Raji (cell line): Measurements from ENCODE around the gene RHBDD2.

Source experiments
- POLR2A ChIP-seq: IDR thresholded peaks from 2 replicates; pipeline ENCODE4 v1.6.1; 2011; ENCODE audit warnings: low read depth, low read length, control low read depth; ENCODE audit not compliant: insufficient read depth

The RHBDD2 gene

DNA sequence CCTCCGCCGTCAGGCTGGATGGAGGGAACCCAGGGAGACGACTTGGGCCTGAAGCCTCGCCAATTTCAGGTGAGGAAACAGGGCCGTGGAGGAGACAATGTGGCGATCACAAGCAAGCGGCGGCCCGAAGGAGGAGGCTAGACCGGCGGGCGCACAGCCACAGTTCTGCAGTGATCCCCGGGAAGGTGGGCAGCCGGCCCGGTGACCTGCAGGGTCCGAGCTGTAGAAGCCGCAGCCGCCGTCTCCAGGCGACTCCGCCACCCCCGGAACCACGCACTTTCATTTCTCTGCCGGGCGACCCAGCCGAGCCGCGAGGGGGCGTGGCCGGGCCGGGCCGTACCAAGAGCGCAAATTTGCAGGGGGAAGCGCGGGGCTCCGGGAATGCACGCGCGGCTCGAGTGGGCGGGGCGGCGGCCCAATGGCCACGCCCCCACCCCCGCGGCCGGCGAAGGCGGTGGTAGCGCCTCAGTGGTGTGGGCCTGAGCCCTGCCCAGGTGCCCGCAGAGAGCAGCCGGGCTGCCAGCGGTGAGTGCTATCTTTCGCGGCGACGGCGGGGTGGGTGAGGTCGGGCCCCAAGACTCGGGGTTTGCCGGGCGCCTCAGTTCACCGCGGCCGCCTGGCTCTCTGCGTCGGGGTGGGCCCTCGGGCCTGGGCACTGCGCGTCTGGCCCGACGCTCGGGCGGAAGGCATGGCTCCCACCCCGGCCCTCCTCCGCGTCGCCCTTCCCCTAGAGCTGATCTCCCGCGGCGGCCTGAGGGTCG, 36.0 kb downstream of the RHBDD2 start, which contains the start of gene POR:
TSS of gene POR (plus strand) at position 501 of the 761 bp plus-strand sequence. CDS start 38,847 bp downstream, outside the sequence.
- peak; percentile 99 for TF ChIP-seq POLR2A

DNA sequence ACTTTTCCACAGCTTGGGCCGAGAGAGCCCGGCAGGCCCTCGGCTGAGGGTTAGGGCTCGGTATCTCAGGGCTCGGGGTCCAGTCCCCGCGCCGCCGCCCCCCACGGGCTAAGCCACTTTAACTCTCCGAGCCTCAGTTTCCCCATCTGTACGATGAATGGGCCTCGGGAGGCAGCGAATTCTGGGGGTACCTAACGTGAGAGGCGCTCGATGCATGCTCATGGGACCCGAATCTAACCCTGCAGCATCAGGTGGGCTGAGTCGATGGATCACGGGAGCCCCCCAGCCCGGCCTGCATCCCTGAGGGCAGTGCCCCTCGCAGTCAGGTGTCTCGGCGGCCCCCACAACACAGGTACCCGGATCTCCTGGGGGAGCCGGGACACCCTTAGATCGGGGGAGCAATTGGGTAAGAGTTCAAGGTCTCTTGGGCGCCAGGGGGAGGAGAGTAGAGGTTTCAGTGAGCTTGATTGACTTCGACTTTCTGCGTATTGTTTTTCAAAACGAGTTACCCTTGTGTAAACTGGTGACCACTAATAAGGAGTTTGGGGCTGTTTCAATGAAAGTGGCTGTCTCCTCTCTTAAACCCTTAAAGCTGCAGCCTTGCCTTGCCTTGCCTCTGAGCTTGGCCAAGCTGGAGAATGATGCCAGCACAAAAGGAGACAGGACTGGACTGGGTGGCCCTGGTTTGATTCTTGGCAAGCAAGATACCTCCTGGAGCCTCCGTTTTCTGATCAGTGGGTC, 36.8 kb downstream of the RHBDD2 start:
- no peak for TF ChIP-seq POLR2A

GRCh38 chr7:75916259-75916658, 37.4 kb downstream of the RHBDD2 start:
- TF ChIP-seq POLR2A: no peak

GRCh38 chr7:75916685-75917634, 38.1 kb downstream of the RHBDD2 start:
- TF ChIP-seq POLR2A: no peak

DNA sequence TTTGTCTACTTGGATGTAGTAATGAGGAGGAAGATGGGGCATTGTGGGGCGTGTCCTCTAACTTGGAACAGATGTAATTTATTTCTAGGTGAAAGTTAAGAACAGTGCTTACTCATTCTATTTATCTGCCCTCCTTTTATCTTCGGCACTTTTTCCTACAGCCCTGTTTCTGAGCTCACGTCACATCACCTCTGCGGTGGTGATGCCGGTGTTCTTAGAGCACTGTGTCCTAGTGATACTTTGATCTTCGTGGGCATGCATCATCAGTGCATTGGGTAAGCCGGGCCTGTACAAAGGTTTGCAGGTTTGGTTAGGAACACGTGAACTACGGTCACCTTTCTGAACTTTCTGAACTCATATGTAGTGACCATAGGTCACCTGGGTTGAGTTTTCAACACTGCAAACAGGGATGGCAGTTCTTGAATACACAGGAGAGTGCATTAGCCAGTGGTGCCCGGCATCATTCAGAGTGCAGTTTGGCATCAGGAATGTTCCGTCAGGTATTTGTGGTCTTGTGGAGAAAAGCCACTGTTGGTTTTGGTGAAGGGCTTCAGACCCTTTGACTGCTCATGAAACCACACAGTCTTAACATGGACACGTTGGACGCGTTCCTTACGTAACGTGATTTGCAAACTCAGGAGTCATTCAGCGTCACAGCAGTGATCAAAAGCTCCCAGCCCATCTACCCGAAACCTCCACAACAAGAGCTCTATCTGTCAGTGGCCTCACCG, 41.8 kb downstream of the RHBDD2 start:
- no peak for TF ChIP-seq POLR2A

- no peak for TF ChIP-seq POLR2A
Observed at GRCh38 chr7:75921479-75921878, 42.6 kb downstream of the RHBDD2 start.

DNA sequence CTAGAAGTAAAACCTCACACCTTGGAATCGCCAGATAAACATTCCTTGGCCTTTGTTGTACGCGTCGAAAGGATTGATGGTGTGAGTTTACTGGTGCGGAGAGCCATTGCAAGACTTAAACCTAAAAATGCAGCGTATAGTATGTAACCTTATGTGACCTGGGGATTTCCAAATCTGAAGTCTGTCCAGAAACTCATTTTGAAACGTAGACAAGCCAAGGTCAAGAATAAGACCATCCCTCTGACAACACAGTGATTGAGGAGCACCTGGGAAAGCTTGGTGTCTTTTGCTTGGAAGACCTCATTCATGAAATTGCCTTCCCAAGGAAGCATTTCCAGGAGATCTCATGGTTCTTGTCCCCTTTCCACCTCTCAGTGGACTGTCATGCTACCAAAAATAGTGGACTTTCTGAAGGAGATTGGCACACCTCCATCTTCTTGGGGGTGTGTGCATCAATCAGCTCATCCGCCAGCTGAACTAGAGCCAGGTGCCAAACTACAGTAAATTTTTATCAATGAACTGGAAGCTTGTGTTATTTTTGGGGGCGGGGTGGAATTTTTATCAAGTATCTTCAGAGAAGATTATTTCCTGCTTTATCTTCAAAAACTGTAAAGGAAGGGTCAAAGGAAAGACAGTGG, 44.3 kb downstream of the RHBDD2 start:
- no peak for TF ChIP-seq POLR2A

DNA sequence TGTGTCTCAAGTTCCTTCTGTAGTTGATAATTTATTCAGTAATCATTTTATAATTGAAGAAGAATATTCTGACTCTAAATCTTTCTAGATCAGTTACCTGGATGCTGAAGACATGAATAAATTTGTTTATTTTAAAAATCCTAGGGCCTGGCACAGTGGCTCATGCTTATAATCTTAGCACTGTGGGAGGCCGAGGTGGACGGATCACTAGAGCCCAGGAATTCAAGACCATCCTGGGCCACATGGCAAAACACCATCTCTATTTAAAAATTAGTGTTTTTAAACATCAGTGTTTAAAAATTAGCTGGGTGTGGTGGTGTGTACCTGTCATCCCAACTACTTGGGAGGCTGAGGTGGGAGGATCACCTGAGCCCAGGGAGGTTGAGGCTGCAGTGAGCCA, 45.4 kb downstream of the RHBDD2 start:
- no peak for TF ChIP-seq POLR2A

- TF ChIP-seq POLR2A: no peak
Observed at GRCh38 chr7:75924889-75925288, 46.1 kb downstream of the RHBDD2 start.

DNA sequence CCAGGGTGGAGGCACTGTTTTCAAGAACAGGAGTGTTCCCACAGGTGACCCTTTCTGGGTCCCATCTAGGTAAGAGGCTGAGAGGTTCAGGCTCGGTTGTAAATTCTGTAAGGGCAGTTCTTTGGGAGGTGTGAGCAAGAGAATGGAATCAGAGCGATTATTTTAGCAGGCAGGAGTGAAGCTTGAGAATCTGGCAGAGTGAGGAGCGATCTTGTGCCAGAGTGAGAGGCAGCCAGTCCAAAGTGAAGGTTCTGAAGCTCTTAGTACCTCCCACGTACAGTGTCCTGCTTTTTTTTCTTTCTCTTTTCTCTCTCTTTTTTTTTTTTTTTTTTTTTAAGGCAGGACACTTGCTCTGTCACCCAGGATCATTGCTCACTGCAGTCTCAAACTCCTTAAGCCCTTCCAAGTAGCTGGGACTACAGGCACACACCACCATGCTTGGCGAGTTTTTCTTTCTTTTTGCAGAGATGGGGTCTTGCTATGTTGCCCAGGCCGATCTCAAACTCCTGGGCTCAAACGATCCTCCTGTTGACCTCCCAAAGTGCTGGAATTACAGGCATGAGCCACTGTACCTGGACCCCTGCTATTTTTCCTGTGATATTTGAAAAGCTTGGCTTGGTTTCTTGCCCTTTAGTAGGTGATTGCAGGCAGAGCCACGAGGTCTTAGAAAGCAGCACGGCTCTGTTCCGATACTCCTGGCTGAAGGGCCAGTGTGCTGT, 47.0 kb downstream of the RHBDD2 start:
- TF ChIP-seq POLR2A: no peak

GRCh38 chr7:75928568-75928914, 49.7 kb downstream of the RHBDD2 start:
- TF ChIP-seq POLR2A: no peak

GRCh38 chr7:75931680-75932079, 52.8 kb downstream of the RHBDD2 start:
- TF ChIP-seq POLR2A: no peak

DNA sequence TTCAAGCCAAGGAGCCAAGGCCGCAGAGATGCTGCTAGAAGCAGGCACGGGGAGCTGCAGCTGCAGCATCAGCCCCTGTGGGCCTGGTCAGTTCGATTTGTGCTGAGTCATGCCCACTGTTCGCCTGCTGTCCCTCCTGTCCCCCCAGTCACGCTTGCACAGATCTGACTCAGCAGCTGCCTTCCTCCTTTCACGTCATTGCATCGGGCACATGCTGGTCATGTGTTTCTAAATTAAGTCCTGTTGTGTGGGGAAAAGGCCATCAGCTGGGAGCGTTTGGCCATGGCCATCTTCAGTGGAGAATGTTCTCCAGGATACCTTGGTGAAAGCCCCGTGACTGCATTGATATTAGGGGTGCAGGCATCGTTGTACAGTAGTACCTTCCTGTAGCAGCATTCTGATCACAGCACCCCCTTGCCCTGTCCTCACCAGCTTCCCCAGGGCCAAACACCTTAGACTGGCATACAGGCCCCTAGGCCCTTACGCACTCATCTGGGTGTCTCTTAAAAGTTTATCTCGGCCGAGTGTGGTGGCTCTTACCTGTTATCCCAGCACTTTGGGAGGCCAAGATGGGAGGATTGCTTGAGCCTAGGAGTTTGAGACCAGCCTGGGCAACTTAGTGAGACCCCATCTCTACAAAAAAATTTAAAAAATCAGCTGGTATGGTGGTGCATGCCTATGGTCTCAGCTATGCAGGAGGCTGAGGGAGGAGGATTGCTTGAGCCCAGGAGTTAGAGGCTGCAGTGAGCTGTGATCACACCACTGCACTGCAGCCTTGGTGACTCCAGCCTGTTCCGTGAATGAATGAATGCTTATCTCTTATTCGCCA, 59.3 kb downstream of the RHBDD2 start:
- no peak for TF ChIP-seq POLR2A
